ENCODE data around the gene OR1I1.

The OR1I1 gene

GRCh38 chr19:15098460-15098859 lies 16.4 kb downstream of the OR1I1 start:
- H3K4me3 ChIP-seq: no peak overlapping the region
- DNase-seq (ENCODE audit: low spot score): no peak
- TF ChIP-seq CTCF (IDR thresholded peaks at IDR 0.05): no peak
- no peak overlapping the region for H3K27ac ChIP-seq

- Histone ChIP-seq H3K4me3 (no peak overlapping the region), H3K27ac (no peak overlapping the region)
- no peak for DNase-seq (ENCODE audit: low spot score)
- TF ChIP-seq CTCF (IDR thresholded peaks at IDR 0.05): no peak
Measured at GRCh38 chr19:15099017-15099582, 17.1 kb downstream of the OR1I1 start.

- Histone ChIP-seq H3K4me3 (no peak overlapping the region), H3K27ac (no peak overlapping the region)
- peak; percentile 38 for TF ChIP-seq CTCF (IDR thresholded peaks at IDR 0.05)
- DNase-seq (ENCODE audit: low spot score): no peak
Measured at GRCh38 chr19:15101479-15102082, 19.6 kb downstream of the OR1I1 start.

- TF ChIP-seq CTCF (IDR thresholded peaks at IDR 0.05): no peak
- no peak overlapping the region for H3K27ac ChIP-seq
- no peak for DNase-seq (ENCODE audit: low spot score)
- H3K4me3 ChIP-seq: no peak overlapping the region
Measured at GRCh38 chr19:15104003-15104402, 22.0 kb downstream of the OR1I1 start.

- no peak for TF ChIP-seq CTCF (IDR thresholded peaks at IDR 0.05)
- no peak for DNase-seq (ENCODE audit: low spot score)
- Histone ChIP-seq H3K27ac (no peak overlapping the region), H3K4me3 (no peak overlapping the region)
Measured at GRCh38 chr19:15104411-15104810, 22.4 kb downstream of the OR1I1 start.

- no peak for TF ChIP-seq CTCF (IDR thresholded peaks at IDR 0.05)
Measured at GRCh38 chr19:15105044-15105443, 23.0 kb downstream of the OR1I1 start.

More at GRCh38 chr19:15105044-15105443, 23.0 kb downstream of the OR1I1 start:
- Histone ChIP-seq H3K4me3 (no peak overlapping the region), H3K27ac (no peak overlapping the region)
- no peak for DNase-seq (ENCODE audit: low spot score)

All from coronary artery (tissue), 2 donors.